ENCODE data around the gene ATP8B1. TPM values are rescaled to one million over a fixed set of nuclear protein-coding genes. Genes with fewer than 3 reads are reported as not detected.

Gene ATP8B1
- total RNA-seq, 2 donors from 2014 or later: 18.5 to 41.5 TPM

DNA sequence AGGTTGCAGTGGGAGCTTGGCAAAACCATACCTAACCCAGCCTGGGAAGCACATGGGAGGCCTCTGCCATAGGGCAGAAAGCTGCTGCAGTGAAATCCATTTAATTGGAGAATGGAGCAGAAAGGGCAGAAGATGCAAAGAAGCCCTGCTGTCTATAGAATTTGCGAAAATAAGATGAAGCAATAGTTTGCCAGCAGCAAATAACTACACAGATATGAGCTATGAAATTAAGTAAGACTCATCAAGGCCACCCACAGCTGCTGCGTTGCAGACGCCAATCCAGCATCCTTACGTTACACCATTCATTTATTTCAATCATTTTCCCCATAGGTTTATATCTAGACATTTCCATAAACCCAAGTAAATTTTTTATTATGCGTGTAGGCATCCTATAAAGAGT lies 21.1 kb downstream of the ATP8B1 start:
- TF ChIP-seq, protein P1, sequence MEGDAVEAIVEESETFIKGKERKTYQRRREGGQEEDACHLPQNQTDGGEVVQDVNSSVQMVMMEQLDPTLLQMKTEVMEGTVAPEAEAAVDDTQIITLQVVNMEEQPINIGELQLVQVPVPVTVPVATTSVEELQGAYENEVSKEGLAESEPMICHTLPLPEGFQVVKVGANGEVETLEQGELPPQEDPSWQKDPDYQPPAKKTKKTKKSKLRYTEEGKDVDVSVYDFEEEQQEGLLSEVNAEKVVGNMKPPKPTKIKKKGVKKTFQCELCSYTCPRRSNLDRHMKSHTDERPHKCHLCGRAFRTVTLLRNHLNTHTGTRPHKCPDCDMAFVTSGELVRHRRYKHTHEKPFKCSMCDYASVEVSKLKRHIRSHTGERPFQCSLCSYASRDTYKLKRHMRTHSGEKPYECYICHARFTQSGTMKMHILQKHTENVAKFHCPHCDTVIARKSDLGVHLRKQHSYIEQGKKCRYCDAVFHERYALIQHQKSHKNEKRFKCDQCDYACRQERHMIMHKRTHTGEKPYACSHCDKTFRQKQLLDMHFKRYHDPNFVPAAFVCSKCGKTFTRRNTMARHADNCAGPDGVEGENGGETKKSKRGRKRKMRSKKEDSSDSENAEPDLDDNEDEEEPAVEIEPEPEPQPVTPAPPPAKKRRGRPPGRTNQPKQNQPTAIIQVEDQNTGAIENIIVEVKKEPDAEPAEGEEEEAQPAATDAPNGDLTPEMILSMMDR (IDR thresholded peaks at IDR 0.05): no peak
- no peak for TF ChIP-seq POLR2A (IDR thresholded peaks at IDR 0.05)
- WGBS, 2 donors: 50 to 53% methylated on average over 5 of the region's 5 CpGs
- Histone ChIP-seq H3K4me3 (no peak overlapping the region), H3K27me3 (no peaks in the 10 kb centered on the region), H3K27ac (no peak overlapping the region), H3K4me1 (peaks cover 70% of the 10 kb centered on the region), H3K36me3 (replicated peaks in 1 of 2; ENCODE audit: insufficient read depth in 1 of 2, low read depth in 2 of 2) (no peaks in the 10 kb centered on the region), H3K9me3 (no peaks in the 10 kb centered on the region)
- intact Hi-C loops (cut with DNase I): no loop called here
- no peak for DNase-seq
- no peak for ATAC-seq

DNA sequence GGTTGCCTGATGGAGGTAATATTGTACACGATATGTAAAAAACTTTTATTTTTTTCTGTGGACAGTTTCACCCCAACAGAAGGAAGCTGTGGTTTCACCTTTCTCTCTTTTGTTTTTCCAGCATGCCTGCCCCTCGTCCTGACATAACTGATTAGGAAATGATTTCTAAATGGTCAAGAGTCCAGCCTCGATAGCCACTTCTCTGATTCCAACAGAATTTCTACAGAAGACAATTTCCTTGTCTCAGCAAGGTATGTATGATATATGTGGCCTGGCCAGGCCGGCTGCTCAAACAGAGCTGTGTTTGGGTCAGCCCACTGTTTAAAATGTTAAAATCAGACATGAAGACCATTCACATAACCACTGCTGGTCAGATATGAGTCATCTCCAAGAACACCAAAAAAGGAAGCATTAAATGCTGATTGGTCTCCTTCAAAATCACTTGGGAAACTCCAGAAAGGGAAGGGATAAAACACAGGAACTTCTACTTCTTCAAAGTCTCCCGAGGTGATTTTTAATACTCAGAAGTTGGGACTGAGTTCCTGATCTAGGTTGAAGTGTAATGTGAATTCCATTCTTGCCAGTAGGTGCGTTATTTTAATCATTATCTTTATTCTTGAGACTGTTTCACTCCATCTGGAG lies 22.3 kb downstream of the ATP8B1 start:
- H3K27ac ChIP-seq: peak overlapping the region in 3 of 4 donors; percentile 11 to 65 (median 48)
- 8 to 17% methylated on average over 6 of the region's 6 CpGs for WGBS, 2 donors
- TF ChIP-seq POLR2A (IDR thresholded peaks at IDR 0.05): no peak
- TF ChIP-seq, protein P1 (IDR thresholded peaks at IDR 0.05): no peak
- no peaks in the 10 kb centered on the region for H3K36me3 ChIP-seq (replicated peaks in 1 of 2; ENCODE audit: insufficient read depth in 1 of 2, low read depth in 2 of 2)
- DNase-seq: no peak
- no peaks in the 10 kb centered on the region for H3K9me3 ChIP-seq
- no peak for ATAC-seq
- intact Hi-C loops (cut with DNase I): no loop called here
- H3K4me1 ChIP-seq: peaks cover 73% of the 10 kb centered on the region
- no peak overlapping the region for H3K4me3 ChIP-seq
- H3K27me3 ChIP-seq: no peaks in the 10 kb centered on the region

DNA sequence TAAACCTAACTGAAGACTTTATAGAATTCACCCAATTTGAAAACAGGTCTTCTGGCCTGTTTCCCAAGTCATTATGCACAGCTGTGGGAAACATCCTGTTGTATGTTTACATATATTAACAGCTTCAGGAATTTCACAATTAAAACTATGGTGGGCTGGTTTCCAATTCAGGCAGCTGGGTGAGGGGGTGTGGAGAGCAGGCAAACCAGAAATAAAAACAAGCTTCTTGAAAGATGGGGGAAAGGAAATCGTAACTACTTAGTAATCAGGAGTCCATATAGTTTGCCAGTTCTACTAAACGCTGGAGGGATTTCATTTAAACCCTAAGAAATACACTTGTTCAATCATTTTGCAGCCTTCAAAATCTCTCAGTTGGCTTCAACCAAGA lies 22.8 kb downstream of the ATP8B1 start:
- H3K27ac ChIP-seq: peak overlapping the region in 3 of 4 donors; percentile 11 to 65 (median 48)
- intact Hi-C loops (cut with DNase I): no loop called here
- no peak for ATAC-seq
- no peaks in the 10 kb centered on the region for H3K27me3 ChIP-seq
- H3K9me3 ChIP-seq: no peaks in the 10 kb centered on the region
- 17 to 21% methylated on average over 2 of the region's 2 CpGs for WGBS, 2 donors
- no peak for DNase-seq
- peaks cover 74% of the 10 kb centered on the region for H3K4me1 ChIP-seq
- no peaks in the 10 kb centered on the region for H3K36me3 ChIP-seq (replicated peaks in 1 of 2; ENCODE audit: insufficient read depth in 1 of 2, low read depth in 2 of 2)
- no peak overlapping the region for H3K4me3 ChIP-seq
- TF ChIP-seq POLR2A (IDR thresholded peaks at IDR 0.05): no peak
- TF ChIP-seq, protein P1 (IDR thresholded peaks at IDR 0.05): no peak

DNA sequence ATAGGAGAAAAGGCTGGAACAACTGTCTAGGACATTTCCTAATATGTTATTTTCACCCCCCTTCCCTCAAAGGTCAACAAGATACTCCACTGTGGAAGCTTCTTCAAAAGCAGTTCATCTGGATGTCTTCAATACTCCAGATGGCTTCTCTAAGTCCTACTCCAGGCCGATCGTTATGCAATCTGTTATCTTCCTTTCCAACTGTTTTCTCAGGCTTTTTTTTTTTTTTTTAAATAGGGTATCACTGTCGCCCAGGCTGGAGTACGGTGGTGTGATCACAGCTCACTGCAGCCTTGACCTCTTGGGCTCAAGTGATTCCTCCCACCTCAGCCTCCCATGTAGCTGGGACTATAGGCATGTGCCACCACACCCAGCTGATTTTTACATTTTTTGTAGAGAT lies 26.3 kb downstream of the ATP8B1 start:
- H3K27ac ChIP-seq: peak overlapping the region in 3 of 4 donors; percentile 38 to 70 (median 70)
- no peak overlapping the region for H3K4me3 ChIP-seq
- 24 to 31% methylated on average over 4 of the region's 4 CpGs for WGBS, 2 donors
- TF ChIP-seq POLR2A (IDR thresholded peaks at IDR 0.05): no peak
- TF ChIP-seq, protein P1 (IDR thresholded peaks at IDR 0.05): no peak
- no peaks in the 10 kb centered on the region for H3K9me3 ChIP-seq
- intact Hi-C loops (cut with DNase I): no loop called here
- no peaks in the 10 kb centered on the region for H3K36me3 ChIP-seq (replicated peaks in 1 of 2; ENCODE audit: insufficient read depth in 1 of 2, low read depth in 2 of 2)
- ATAC-seq (peak; percentile 49), DNase-seq (peak in 1 of 4 donors; percentile 13)
- H3K27me3 ChIP-seq: no peaks in the 10 kb centered on the region
- peaks cover 76% of the 10 kb centered on the region for H3K4me1 ChIP-seq

DNA sequence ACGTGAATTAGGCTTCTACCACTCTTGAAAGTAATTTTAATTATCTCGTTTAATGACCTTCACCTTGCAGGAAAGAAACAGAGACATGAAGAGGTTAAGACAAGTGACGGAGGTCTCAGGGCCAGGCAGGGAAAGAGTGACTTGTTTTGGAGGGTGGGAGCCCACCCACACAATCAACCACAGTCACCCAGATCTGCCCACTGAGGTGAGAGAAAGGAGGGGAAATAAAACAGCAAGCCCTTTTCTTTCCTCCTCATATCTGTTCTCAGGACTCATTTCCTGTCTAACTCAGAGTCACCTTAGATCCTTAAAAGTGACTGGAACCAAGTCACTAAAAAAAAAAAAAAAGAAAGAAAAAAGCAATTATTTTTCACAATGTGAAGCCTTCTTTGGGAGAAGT lies 26.8 kb downstream of the ATP8B1 start:
- peaks cover 76% of the 10 kb centered on the region for H3K4me1 ChIP-seq
- no peaks in the 10 kb centered on the region for H3K27me3 ChIP-seq
- 44 to 53% methylated on average over 3 of the region's 3 CpGs for WGBS, 2 donors
- ATAC-seq (peak; percentile 4), DNase-seq (no peak)
- H3K4me3 ChIP-seq: no peak overlapping the region
- TF ChIP-seq POLR2A (IDR thresholded peaks at IDR 0.05): no peak
- H3K36me3 ChIP-seq (replicated peaks in 1 of 2; ENCODE audit: insufficient read depth in 1 of 2, low read depth in 2 of 2): no peaks in the 10 kb centered on the region
- peak overlapping the region; percentile 38 to 75 (median 70) for H3K27ac ChIP-seq
- H3K9me3 ChIP-seq: no peaks in the 10 kb centered on the region
- intact Hi-C loops (cut with DNase I): no loop called here

Measured in body of pancreas (tissue), 4 donors.